B cell (primary cell): ENCODE measurements around the gene CWC25.

Source experiments
- CTCF ChIP-seq: fragments of 200-600 bp; IDR thresholded peaks from one replicate; pipeline ENCODE4 v1.8.0; 2022; ENCODE audit warnings: antibody characterized with exemption, mild to moderate bottlenecking
- EZH2 ChIP-seq: IDR thresholded peaks from 2 replicates; pipeline ENCODE4 v1.6.1; 2012; ENCODE audit warnings: borderline replicate concordance, low read depth, mild to moderate bottlenecking, moderate library complexity, low read length; ENCODE audit not compliant: insufficient read depth, poor library complexity, severe bottlenecking

GRCh38 chr17:38824899-38825761, at the start of gene CWC25:
- TF ChIP-seq EZH2 (no peak), CTCF (no peak)
